Erythroblast (primary cell): ENCODE measurements around the gene CCL20.

ENCODE experiments used
- GATA1 ChIP-seq: IDR thresholded peaks from 2 replicates; pipeline ENCODE4 v1.6.1; 2011; ENCODE audit warnings: low read depth, mild to moderate bottlenecking, control low read depth, low read length, moderate library complexity
- POLR2A ChIP-seq: IDR thresholded peaks from 2 replicates; pipeline ENCODE4 v1.6.1; 2011; ENCODE audit warnings: mild to moderate bottlenecking, low read length

DNA sequence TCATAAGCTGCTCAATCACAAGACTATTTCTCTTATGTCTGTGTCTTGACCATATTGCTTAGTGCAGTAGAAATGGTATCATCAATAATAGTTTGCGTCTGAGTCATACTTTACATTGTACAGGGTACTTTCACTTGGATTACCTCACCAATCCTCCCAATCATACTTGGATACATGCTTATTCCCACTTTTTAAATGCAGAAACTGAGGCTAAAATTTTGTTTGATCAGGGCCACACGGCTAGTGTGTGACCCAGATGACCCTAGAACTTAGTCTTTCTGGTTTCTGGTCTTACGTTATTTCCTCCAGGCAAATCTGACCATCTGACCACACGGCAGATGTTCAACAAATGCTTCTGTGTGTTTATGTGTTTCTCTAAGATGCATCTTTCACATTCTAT, 23.8 kb upstream of the CCL20 start:
- no peak for TF ChIP-seq POLR2A
- no peak for TF ChIP-seq GATA1
